Subcutaneous adipose tissue (tissue), 4 donors: ENCODE measurements around the gene RETREG3. TPM values are rescaled to one million over a fixed set of nuclear protein-coding genes. Genes with fewer than 3 reads are reported as not detected.

ENCODE experiments used
- CTCF ChIP-seq: fragments of 450-650 bp; IDR thresholded peaks from one replicate; pipeline ENCODE4 v1.5.1; 2016; ENCODE audit warnings: low read depth, mild to moderate bottlenecking, control low read depth, antibody characterized with exemption, moderate library complexity
- total RNA-seq, 4 donors: library from RNA; depleted of rRNA; stranded (reverse); fragments of >200 nt; gene quantifications; one replicate each; pipeline ENCODE4 v1.1.0, GENCODE V29; 2016

The RETREG3 gene
- total RNA-seq, 4 donors from 2014 or later: 36.4 to 62.0 (median 57.4) TPM

GRCh38 chr17:42598905-42599304, 10.3 kb downstream of the RETREG3 start:
- no peak for TF ChIP-seq CTCF

- no peak for TF ChIP-seq CTCF
Observed at GRCh38 chr17:42596386-42596785, 12.8 kb downstream of the RETREG3 start.

GRCh38 chr17:42591411-42591810, 17.8 kb downstream of the RETREG3 start:
- TF ChIP-seq CTCF: no peak

- no peak for TF ChIP-seq CTCF
Observed at GRCh38 chr17:42590886-42591285, 18.3 kb downstream of the RETREG3 start.

GRCh38 chr17:42586514-42587230, 22.5 kb downstream of the RETREG3 start:
- no peak for TF ChIP-seq CTCF

GRCh38 chr17:42585353-42585752, 23.8 kb downstream of the RETREG3 start:
- TF ChIP-seq CTCF: no peak

GRCh38 chr17:42584880-42585279, 24.3 kb downstream of the RETREG3 start:
- TF ChIP-seq CTCF: no peak
